GM11168 (cell line): ENCODE data around the gene FASN.

Experiments used
- in situ Hi-C: fragments of 300-500 bp; cut with MboI; formaldehyde crosslinking; loops from one replicate; pipeline ENCODE4 v1.12.0; 2022; ENCODE audit warnings: low sequenced_read_pairs; ENCODE audit not compliant: unreplicated experiment

FASN gene

DNA sequence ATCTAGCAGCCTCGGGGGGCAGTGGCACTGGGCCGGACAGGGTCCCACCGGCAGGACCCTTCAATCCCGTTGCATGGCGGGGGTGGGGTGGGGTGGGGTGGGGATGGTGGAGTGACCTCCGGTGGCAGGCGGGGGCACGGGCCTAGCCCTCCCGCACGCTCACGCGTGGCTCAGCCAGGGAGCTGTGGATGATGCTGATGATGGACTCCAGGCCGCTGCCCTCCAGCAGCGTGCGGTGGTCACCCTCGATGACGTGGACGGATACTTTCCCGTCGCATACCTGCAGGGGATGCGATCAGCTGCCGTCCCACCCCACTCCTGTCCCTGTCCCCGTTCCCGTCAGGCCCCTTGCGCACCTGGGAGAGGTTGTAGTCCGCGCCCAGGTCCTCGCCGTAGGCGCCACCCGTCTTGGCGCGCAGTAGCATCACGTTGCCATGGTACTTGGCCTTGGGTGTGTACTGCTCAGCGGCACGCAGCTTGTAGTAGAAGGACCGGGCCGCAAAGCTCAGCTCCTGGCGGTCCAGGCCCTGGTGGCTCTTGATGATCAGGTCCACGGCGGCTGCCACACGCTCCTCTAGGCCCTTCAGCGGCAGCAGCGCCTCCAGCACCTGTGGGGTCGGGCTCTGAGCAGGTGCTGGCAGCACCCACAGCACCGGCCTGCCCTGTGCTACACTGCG is 18.9 kb downstream of the FASN start:
- in situ Hi-C loops: no loop called here

DNA sequence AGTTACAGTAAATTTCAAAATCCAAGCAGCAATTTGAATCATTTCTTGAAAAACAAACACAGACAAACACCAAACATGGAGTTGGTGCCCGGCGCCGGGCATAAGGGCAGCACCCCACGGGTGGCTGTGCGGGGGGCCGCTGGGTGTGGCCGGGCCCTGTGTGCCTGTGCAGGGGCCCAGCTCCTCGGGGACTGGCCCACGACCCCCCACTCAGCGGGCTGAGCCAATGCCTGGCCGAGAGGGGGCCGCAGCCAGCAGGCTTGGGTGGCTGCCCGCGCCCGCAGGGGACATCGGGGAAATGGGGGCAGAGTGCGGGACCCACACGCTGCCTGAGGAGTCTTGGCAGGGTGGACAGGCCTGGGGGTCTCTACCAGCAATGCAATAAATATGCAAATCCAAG is 19.6 kb downstream of the FASN start:
- in situ Hi-C loops: no loop called here

DNA sequence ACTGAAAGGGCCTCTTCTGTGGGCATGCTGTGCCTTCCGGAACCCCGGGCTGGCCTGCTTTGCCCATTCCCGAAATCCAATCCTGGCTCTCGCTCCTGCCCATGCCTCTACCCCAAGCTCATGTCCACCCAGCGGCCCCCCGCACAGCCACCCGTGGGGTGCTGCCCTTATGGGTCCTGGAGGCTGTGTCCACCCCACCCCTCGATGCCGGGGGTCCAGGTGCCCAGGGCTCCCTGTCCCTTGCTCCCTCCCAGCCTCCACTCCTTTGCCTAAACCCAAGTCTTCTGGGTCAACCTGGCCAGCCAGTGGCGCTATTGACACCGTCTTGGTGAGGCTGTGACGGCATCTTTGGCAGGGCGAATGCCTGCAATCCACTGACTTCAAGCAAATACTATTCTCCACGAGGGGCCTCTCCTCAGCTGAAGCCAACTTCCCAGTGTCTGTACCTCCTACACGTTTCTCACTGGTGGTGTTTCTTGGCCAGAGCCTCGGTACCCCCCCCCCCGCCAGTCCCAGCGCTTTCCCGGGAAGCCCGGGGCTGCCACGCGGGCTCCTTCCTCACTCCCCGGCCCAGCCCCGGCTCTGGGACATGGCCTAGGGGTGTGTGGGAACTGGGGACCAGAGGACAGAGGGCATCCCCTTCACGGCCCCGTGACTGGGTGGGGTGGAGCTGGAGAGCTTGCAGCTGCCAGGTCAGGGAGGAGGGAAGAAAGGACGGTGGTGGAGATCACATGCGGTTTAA is 20.2 kb downstream of the FASN start:
- in situ Hi-C loops: no loop called here

DNA sequence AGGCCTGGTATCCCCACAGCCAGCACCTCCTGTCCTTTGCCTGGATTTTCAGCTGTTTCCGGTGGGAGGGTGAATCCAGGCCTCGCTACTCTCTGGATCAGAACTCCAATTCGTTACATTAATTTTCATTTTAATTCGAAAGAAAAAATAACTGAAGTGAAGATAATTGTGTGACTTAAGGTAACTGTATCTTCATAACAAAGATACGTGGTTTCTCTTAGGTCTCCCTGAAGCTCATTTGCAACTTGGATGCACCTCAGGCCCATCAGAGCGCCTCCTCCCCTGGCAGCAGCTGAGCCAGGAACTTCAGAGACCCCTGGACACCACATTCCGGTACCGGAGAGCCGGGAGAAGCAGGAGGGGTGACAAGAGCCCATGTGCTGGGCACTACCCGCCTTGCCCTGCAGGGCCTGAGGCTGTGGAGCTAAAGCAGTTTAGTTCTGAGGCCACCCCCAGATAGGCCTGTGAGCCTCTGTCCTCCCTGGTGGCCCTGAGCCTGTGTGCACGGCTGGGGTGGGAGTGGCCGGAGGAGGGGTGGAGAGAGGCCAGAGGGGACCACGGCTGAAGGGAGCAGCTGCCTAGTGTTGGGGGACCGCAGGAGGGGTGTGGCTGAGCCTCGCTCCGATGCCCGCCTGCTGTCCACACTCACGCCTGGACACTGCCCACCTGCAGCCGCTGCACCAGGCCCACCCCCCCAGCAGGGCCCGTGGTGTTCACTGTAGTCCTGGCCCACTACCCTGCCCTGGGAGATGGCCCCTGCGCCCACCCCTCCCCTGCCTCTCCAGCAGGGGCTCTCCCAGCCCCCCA is 21.0 kb downstream of the FASN start:
- in situ Hi-C loops: no loop called here

DNA sequence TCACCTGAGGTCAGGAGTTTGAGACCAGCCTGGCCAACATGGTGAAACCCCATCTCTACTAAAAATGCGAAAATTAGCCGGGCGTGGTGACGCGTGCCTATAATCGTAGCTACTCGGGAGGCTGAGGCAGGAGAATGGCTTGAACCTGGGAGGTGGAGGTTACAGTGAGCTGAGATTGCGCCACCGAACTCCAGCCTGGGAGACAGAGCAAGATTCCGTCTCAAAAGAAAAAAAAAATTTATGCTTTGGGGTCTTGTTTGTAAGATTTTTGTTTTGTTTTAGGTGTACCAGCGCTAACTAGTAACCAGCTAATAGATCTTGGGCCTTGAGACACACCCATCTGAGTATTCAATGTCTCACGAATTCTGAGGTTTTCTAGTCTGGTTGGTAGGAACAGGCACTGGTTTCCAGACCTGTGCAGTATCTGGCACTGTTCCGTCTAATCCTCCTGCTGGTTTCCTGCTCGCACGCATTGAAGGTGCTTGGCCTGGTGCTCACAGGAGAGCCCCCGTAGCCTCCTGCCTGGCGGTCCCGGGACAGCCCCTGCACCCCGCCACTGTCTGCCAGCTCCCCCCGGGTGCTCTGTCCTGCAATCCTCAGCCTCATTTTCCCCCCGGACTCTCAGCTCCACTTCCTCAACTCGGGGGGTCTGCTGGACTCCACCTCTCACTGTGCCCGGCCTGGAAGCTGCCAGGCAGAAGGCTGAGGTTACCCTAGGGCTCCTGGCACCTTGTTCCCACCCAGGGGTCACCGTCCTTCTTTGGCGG is 21.8 kb downstream of the FASN start:
- in situ Hi-C loops: no loop called here

DNA sequence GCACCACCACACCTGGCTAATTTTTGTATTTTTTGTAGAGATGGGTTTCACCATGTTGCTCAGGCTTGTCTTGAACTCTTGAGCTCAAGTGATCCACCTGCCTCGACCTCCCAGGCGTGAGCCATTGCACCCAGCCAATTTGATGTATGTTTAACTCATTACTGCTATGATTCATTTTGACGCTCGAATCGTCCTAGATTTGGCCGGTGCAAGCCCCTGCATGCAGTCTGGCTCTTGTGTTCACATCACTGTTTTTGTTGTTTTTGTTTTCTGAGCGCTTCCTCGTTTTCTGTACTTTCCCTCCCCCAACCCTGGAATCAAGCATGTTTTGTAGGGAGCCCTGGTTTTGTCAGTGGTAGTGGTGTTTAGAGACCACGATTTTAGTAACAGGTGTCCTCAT is 24.6 kb downstream of the FASN start:
- in situ Hi-C loops: no loop called here

DNA sequence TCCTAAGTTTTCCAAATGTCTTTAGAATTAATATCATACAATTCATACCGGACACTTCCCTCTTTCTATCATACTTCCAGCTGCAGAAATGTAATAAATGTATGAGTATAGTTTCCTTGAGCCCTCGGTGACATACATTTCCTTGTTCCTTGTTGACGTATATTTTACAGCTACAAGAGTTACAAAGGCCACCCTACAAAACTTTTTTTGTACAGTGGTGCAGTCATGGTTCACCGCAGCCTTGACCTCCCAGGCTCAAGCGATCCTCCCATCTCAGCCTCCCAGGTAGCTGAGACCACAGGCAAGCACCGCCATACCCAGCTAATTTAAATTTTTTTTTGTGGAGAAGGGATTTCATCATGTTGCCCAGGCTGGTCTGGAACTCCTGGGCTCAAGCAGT is 25.2 kb downstream of the FASN start:
- in situ Hi-C loops: no loop called here

DNA sequence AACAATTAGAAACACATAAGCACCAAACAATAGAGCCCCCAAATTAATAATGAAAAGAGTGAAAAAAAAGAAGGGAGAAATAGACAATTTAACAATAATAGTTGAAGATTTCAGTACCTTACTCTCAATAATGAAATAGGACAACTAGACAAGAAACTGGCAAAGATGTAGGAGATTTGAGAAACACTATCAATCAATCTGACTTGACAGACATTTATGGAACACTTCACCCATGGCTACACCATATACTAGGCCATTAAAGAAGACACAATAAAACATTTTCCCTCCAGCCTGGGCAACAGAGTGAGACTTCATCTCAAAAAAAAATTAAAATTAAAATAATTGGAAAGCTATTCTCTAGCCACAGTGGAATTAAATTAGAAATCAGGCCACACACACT is 27.4 kb downstream of the FASN start:
- in situ Hi-C loops: no loop called here

DNA sequence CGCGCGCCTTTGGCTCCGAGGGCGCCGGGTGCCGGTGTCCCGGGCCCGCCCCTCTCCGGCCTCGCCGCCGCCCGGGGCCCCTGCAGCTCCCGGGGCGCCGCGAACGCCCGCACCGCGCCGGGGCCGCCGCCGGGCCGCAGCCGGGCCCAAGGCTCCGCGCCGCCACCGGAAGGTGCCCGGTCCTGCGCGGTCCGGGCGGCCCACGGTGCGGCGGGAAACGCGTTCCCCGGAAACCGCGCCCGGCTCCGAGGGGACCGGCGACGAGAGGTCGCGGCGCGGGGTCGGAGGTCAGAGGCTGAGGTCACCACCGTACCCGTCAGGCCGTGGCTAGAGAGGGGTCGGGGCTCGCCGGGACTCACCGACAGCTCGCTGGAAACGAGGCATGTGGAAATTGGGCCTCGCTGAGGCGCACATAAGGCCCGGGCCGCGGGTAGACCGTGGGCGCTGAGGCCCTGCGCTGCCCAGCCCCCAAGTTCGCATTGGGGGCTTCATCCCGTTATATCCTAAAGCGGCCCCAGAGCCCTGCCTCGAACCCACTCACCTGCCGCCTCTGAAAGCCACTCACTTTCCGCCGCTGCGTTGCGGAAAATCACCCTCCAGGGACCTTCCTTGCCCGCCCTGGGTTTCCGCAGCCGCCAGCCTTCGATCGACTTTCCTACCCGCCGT is 32.3 kb downstream of the FASN start, which contains the start of gene DUS1L:
DUS1L (minus strand) TSS at position 167 of the 666 bp plus-strand sequence. CDS start 745 bp downstream, outside the sequence.
- in situ Hi-C loops: no loop called here

DNA sequence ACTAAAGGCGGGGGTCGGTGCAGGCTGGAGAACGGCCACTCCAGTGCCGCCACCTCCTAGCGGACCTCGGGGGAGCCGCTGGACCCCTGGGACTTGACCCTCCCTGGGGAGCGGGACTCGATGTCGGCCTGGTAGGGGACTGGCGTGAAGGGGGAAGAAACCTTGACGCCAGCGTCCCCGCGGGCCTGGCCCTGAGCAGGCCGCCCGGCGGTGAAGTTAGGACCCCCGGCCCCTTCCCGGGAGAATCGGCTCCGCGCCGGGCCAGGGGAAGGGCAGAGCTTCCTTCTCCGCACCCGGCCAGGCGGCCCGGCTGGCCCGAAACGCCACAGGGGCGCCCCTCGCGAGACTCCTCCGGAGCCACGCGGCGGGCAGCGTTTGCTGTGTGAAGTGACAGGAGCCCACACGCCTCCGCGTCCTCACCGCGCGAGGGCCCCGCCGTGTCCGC is 32.8 kb downstream of the FASN start:
- in situ Hi-C loops: no loop called here

DNA sequence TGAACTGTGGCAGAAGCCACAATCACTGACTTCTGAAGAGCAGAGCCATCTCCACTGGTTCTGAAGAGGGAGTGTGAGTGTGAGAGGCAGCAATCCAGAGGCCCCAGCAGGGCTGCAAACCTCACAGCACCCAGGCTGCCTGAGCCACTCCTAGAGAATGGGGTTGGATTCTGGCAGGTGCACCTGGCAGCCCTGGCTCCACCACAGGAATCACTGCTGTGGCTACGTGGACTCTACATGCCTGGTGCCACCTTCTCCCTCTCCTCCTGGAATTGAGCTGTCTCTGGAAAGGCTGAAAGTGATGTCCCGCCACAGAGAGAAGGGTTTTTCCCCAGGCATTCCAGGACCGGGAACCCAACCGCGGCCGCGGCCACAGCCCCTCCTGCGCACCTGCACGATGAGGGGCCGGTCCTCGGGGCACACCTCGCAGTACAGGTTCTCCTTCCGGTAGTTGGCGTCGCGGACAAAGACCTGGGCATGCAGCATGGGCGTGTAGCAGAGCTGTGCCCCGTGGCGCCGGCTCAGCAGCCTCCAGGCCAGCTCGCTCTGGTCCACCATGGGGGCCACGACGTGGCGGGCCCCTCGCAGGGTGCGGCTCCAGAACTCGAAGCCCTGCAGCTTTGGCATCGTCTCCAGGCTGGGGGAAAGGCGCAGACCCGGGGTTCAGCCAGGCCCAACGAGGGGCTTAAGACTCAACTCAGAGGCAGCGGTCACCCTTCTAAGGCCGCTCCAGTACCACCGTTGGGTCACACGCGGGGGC is 33.4 kb downstream of the FASN start:
- in situ Hi-C loops: no loop called here

DNA sequence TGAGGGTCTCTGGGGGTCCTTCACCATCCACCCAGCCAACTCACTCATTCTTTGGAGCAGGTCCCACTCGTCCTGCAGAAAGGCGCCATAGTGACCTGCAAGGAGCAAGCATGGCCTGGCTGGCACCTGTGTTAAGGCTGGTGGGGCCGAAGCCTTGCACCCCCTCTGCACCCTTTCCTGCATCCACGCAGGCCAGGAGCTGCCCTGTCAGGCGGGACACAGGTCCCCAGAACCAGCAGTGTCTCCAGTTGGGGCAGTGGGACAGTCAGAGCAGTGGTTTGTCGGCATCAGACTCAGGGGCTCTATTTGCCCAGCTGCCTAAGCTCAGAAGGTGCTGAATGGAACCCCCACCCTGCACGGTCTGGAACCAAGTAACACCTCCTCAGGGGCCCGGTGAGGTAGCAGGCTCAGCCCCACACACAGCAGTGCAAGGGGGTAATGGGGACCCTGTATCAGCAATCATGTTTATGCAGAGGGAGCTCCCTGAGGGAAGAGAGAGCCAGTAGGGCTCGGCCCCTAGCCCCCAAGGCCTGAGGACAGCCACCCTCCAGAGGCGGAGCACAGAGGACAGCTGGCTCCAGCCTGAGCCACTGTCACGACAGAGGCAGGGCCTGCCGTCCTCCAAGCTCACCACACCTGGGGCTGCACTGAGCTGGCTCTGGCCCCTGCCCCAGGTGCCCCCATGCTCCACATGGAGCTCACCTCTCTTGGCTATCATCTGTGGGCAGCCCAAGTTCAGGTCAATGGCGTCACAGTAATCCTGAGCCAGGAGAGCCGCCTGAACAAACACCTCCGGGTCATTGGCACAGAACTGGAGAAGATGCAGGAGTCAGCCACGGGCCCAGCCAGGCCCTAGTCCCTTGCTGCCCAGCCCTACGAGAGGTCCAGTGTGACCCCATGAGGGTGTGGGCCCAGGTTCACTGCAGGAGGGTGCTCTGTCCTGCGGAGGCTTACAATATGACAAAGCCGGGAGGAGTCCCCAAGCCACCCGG is 34.3 kb downstream of the FASN start:
- in situ Hi-C loops: no loop called here

DNA sequence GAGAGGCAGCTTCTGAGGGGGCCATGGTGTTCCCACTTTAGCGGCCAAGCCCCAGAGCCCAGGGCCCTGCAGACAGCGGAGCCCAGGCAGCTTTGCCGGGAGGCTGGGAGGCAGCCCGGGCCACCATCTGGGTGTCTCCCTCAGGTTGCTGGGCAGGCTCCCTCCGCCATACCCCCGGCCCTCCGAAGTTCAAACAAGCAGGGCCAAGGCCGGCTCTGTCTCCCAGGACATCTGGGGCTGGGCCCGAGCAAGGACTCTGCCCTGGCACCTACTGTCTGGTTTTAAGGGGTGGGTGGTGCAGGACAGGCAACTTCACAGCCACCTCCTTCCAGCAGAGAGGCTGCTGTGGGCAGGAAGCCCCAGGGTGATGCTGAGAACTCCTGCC is 35.1 kb downstream of the FASN start:
- in situ Hi-C loops: no loop called here

DNA sequence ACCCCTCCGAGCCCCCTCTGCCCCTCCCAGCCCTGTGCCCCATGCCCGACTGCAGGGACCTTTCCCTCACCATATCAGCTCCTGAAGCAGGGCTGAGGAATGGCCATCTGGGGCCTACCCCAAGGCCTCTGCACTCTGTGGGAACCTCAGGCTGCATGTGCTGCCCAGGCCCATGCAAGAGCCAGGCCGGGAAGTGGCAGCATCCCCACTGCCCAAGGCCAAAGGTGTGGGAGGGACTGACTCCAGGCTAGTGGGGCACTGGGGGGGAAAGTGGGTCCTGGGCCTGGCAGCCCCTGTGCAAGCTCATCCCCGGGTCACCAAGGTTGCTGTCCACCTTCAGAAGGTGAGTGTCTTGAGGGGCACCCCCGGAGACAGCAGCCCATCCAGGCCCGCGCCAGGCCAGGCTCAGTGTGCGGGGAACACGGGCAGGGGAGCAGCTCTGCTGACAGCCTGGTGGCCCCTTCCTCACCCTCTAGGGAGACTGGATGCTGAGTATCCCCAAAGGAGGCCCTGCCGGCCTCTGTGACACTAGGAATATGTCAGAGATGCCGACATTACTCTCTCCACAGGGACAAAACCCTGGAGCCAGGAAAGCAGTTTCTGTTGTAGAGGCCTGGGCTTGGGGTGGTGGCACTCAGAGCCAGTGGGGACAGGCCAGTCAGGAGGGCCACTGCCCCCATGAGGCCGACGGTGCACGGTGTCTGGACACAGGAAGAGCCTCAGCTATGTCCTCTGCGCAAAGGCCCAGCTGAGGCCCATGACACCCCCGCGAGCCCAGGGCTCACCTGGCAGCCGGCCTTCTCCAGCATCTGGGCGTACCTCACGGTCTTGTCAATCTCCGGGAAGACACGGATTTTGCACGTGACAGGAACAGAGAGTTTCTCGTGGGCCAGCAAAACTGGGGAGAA is 35.7 kb downstream of the FASN start:
- in situ Hi-C loops: no loop called here

DNA sequence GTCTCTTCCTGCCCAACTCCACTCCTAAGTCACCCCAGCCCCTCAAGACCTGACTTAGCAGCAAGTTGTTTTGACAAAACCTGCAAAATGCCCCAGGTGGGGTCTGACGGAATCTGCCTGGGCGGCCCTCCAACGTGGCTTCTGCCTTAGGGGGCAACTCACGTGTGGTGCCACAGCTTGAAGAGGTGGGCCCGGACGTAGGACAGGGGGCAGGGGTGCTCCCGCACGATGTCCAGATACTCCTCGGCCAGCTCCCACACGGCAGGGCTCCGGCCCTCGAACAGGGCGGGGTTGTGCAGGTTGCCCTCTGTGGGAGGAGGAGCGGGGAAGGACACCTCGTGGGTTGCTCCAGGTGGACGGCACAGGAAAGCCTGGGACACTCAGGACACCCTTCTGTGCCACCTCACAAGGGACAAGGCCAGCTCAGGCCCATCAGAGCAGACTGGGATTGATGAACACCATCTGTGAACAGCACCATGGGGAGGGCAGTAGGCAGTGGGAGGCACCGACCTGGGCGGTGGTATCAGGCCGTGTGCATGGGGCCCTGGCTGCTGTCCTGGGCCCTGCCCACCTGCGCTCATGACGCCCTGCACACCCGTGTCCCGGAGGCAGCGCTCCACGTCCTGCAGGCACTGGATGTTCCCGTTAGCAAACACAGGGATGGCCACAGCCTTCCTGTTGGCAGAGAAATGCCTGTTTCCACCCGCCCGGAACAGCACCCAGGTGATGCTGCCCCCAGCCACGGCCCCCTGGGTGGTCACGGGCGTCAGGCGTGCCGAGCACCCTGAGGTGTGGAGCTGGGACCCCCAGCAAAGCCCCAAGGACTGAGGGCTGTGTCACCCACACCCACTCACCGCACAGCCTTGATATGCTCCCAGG is 36.8 kb downstream of the FASN start:
- in situ Hi-C loops: no loop called here

DNA sequence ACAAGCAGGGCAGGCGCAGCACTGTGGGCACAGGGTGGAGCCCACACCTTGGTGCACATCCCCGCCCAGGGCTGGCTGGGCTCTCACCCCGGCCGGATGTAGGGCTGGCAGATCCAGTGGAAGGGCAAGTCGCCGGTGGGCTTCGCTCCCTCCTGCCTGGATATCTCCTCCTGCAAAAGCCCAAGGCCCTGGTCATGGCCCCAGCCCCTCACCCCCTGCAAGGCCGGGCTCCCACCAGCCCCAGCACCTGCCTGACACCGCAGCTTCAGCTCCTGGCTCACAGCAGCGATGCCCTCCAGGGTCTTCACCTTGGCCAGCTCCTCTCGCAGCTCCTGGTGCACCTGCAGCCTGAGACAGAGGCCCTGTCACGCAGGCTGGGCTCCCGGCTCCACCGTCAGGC is 37.4 kb downstream of the FASN start:
- in situ Hi-C loops: no loop called here
